ENCODE data around the gene FRZB.

GRCh38 chr2:182826064-182826463, 40.4 kb downstream of the FRZB start:
- TF ChIP-seq CTCF (IDR thresholded peaks at IDR 0.05) (no peak), POLR2A (IDR thresholded peaks at IDR 0.05) (no peak)

Measured in heart left ventricle (tissue), 13 donors.